ENCODE measurements around the gene IQCM.

GRCh38 chr4:149493492-149493891 is 322.2 kb downstream of the IQCM start:
- TF ChIP-seq POLR2A (IDR thresholded peaks at IDR 0.05), result no peak
- no peak for TF ChIP-seq CTCF (IDR thresholded peaks at IDR 0.05)

Data from lower leg skin (tissue), 3 donors.